Fibroblast of lung (primary cell): ENCODE results near the gene EPS15. TPM values are rescaled to one million over a fixed set of nuclear protein-coding genes. Genes with fewer than 3 reads are reported as not detected.
"Not testable (repeated sequence)": the region's sequence is repeated elsewhere in the genome, so short reads cannot be mapped to it uniquely, and the experiment has no call there.

ENCODE experiments used
- DNase-seq, 2 donors: peaks; one replicate each; pipeline versions ENCODE4 v3.0.0 to v3.0.0-alpha.2; 2010; ENCODE audit warnings: low read depth in 2 of 2
- H2AFZ ChIP-seq: 2 replicates; pipeline ENCODE4 v1.5.1; 2012; ENCODE audit warnings: low read length, control low read depth, inconsistent platforms
- H3K27ac ChIP-seq: 2 replicates; pipeline ENCODE4 v1.5.1; 2011; ENCODE audit warnings: low read length, control low read depth; ENCODE audit not compliant: insufficient read depth
- H3K27me3 ChIP-seq: 2 replicates; pipeline ENCODE4 v1.5.1; 2011; ENCODE audit warnings: mild to moderate bottlenecking, low read length; ENCODE audit not compliant: control insufficient read depth, insufficient read depth
- H3K36me3 ChIP-seq: 2 replicates; pipeline ENCODE4 v1.5.1; 2011; ENCODE audit warnings: low read length; ENCODE audit not compliant: control insufficient read depth, insufficient read depth
- H3K4me1 ChIP-seq: 2 replicates; pipeline ENCODE4 v1.5.1; 2011; ENCODE audit warnings: low read length; ENCODE audit not compliant: control insufficient read depth, insufficient read depth; ENCODE audit errors: extremely low read depth
- H3K4me2 ChIP-seq: 2 replicates; pipeline ENCODE4 v1.5.1; 2011; ENCODE audit warnings: low read length, control low read depth; ENCODE audit not compliant: insufficient read depth; ENCODE audit errors: extremely low read depth
- H3K4me3 ChIP-seq, 4 experiments: fragments of 200-600 bp in 1 of 4; sonication (generic) in 1 of 4; replicated peaks in 1 of 4; 2 replicates each; pipeline ENCODE4 v1.5.1; 2011 to 2016; ENCODE audit warnings: low read length in 4 of 4, low read depth in 3 of 4, mild to moderate bottlenecking in 3 of 4, control low read depth in 2 of 4, inconsistent platforms in 1 of 4, mixed read lengths in 1 of 4; ENCODE audit not compliant: insufficient read depth in 1 of 4; ENCODE audit errors: control extremely low read depth in 1 of 4
- H3K79me2 ChIP-seq: 2 replicates; pipeline ENCODE4 v1.5.1; 2012; ENCODE audit warnings: mild to moderate bottlenecking, low read length, inconsistent platforms; ENCODE audit not compliant: control insufficient read depth, insufficient read depth
- H3K9ac ChIP-seq: 2 replicates; pipeline ENCODE4 v1.5.1; 2011; ENCODE audit warnings: mild to moderate bottlenecking, low read length, control low read depth; ENCODE audit not compliant: insufficient read depth
- H3K9me3 ChIP-seq: 2 replicates; pipeline ENCODE4 v1.5.1; 2012; ENCODE audit warnings: low read depth, low read length; ENCODE audit not compliant: control insufficient read depth, insufficient read depth
- H4K20me1 ChIP-seq: 2 replicates; pipeline ENCODE4 v1.5.1; 2011; ENCODE audit warnings: low read length; ENCODE audit not compliant: control insufficient read depth, insufficient read depth; ENCODE audit errors: extremely low read depth
- CTCF ChIP-seq, 2 donors: IDR thresholded peaks in 1 of 2; conservative IDR thresholded peaks in 1 of 2; 1 replicate in 1 of 2; 2 replicates in 1 of 2; pipeline ENCODE4 v1.5.1; 2011 to 2012; ENCODE audit warnings: low read length in 2 of 2, control low read depth in 1 of 2, inconsistent platforms in 1 of 2, low read depth in 1 of 2, mild to moderate bottlenecking in 1 of 2
- EZH2 ChIP-seq: IDR thresholded peaks from 2 replicates; pipeline ENCODE4 v1.5.1; 2012; ENCODE audit warnings: low read length, control low read depth, mild to moderate bottlenecking; ENCODE audit errors: missing control alignments
- polyA plus RNA-seq, 2 donors: library from polyadenylated mRNA; depleted of rRNA in 1 of 2; stranded (reverse) in 1 of 2; unstranded in 1 of 2; fragments of >200 nt; gene quantifications; 2 replicates each; pipeline ENCODE4 v1.2.1, GENCODE V29; 2011 to 2012; ENCODE audit warnings: missing spikeins in 1 of 2
- total RNA-seq: library from RNA; depleted of rRNA; stranded (reverse); fragments of >200 nt; gene quantifications from 2 replicates; pipeline ENCODE4 v1.2.1, GENCODE V29; 2014

The EPS15 gene
- total and polyA plus RNA-seq, 2 donors (not counting 1 experiment from before 2014, with no cell fraction given) = 67.7 to 75.5 TPM

- H4K20me1 ChIP-seq = no peaks in the 10 kb centered on the region
- H3K79me2 ChIP-seq = no peaks in the 10 kb centered on the region
- H3K4me1 ChIP-seq = no peaks in the 10 kb centered on the region
- no peaks in the 10 kb centered on the region for H3K27me3 ChIP-seq
- DNase-seq = peak; percentile 61 to 80
- H2AFZ ChIP-seq = peak overlapping the region; percentile 47
- no peak for TF ChIP-seq EZH2
- TF ChIP-seq CTCF (conservative IDR thresholded peaks at IDR 0.05 in 1 of 2, IDR thresholded peaks at IDR 0.05 in 1 of 2; ENCODE audit: low read depth in 1 of 2, low read length in 2 of 2) = peak; percentile 91 to 92
- no peaks in the 10 kb centered on the region for H3K36me3 ChIP-seq
- no peak overlapping the region for H3K4me3 ChIP-seq
- no peak overlapping the region for H3K27ac ChIP-seq
- no peak overlapping the region for H3K9ac ChIP-seq
- H3K9me3 ChIP-seq = no peaks in the 10 kb centered on the region
- no peak overlapping the region for H3K4me2 ChIP-seq
Observed at GRCh38 chr1:51535006-51535592, 16.0 kb upstream of the EPS15 start.

DNA sequence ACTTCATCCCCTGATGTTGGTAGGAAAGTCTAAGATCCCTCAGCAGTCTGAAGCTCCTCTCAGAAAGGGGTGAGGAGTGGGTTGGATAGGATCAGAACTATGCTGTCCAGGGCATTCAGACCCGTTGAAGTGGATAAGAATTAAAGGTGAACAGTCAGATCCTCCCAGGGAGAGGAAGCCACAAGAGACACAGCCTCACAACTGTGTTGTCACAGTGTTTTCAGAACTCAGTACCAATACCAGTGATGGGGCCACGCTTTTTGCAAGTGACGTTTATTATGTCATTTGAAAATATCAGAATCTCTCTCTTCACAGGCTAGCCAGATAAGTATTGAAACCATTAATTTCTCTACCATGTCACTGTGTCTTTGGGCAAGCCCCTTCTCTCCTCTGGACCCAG is 15.4 kb upstream of the EPS15 start:
- peak overlapping the region; percentile 9 for H2AFZ ChIP-seq
- TF ChIP-seq EZH2 = no peak
- TF ChIP-seq CTCF (conservative IDR thresholded peaks at IDR 0.05 in 1 of 2, IDR thresholded peaks at IDR 0.05 in 1 of 2; ENCODE audit: low read depth in 1 of 2, low read length in 2 of 2) = no peak
- H4K20me1 ChIP-seq = no peaks in the 10 kb centered on the region
- no peak overlapping the region for H3K4me3 ChIP-seq
- no peak overlapping the region for H3K9ac ChIP-seq
- no peaks in the 10 kb centered on the region for H3K4me1 ChIP-seq
- H3K79me2 ChIP-seq = no peaks in the 10 kb centered on the region
- no peaks in the 10 kb centered on the region for H3K36me3 ChIP-seq
- H3K9me3 ChIP-seq = no peaks in the 10 kb centered on the region
- H3K4me2 ChIP-seq = no peak overlapping the region
- H3K27me3 ChIP-seq = no peaks in the 10 kb centered on the region
- DNase-seq = no peak
- H3K27ac ChIP-seq = no peak overlapping the region

DNA sequence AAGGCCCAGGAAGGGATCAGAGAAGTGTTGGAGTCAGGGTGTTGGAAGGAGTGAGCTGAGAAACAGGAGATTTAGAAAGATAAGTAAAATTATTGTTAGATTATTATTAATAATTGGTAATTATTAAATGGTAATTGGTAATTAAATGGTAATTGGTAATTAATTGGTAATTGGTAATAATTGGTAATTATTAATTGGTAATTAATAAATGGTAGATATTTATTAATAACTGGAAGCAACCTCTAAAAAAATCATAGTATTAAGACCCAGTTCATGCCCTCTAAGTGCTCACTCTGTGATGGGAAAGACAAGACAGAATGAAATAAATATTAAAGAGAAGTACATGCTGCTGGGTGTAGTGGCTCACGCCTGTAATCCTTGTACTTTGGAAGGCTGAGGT is 13.8 kb upstream of the EPS15 start:
- no peak for TF ChIP-seq CTCF (conservative IDR thresholded peaks at IDR 0.05 in 1 of 2, IDR thresholded peaks at IDR 0.05 in 1 of 2; ENCODE audit: low read depth in 1 of 2, low read length in 2 of 2)
- TF ChIP-seq EZH2 = no peak
- no peaks in the 10 kb centered on the region for H4K20me1 ChIP-seq

GRCh38 chr1:51530447-51530846 is 11.4 kb upstream of the EPS15 start:
- not testable (repeated sequence) for H3K27ac ChIP-seq, DNase-seq, H2AFZ ChIP-seq

More for the DNA sequence above, 13.8 kb upstream of the EPS15 start:
- Histone ChIP-seq H3K36me3 (no peaks in the 10 kb centered on the region), H3K9me3 (no peaks in the 10 kb centered on the region), H2AFZ (no peak overlapping the region), H3K4me2 (no peak overlapping the region), H3K27me3 (no peaks in the 10 kb centered on the region), H3K27ac (no peak overlapping the region), H3K4me3 (no peak overlapping the region), H3K4me1 (no peaks in the 10 kb centered on the region), H3K9ac (no peak overlapping the region), H3K79me2 (no peaks in the 10 kb centered on the region)
- DNase-seq = no peak

More at GRCh38 chr1:51530447-51530846, 11.4 kb upstream of the EPS15 start:
- H3K4me1 ChIP-seq, H3K79me2 ChIP-seq, H3K9me3 ChIP-seq, H3K9ac ChIP-seq, H3K27me3 ChIP-seq, H3K4me2 ChIP-seq, H4K20me1 ChIP-seq, H3K36me3 ChIP-seq, H3K4me3 ChIP-seq: not testable (repeated sequence)
